NB4 (cell line): Measurements from ENCODE around the gene RPTOR.

Experiments
- POLR2A ChIP-seq: IDR thresholded peaks from 2 replicates; pipeline ENCODE4 v1.6.1; 2011; ENCODE audit warnings: mild to moderate bottlenecking; ENCODE audit not compliant: insufficient read length; ENCODE audit errors: extremely low read depth
- TF ChIP-seq, protein P1 (sequence below): IDR thresholded peaks from one replicate; pipeline ENCODE4 v1.5.1; 2012; ENCODE audit warnings: low read depth, low read length

DNA sequence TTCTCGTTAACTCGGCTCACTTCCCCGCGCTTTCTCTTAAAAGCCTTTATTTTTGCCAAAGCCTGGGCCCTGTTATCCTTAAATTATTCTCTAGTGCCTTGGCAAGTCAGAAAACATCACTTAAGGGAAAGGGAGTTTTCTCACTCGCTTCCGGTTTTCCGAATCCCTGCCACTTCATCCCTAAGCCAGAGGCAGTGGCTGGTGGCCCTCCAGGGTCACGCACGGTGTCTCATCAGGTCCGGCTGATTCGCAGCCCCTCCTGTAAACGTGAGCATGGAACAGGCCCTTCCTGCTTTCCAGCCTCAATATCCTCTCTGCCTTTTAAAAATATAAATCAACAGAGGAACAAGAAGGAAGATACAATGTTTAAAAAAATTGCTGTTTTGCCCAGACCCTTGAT, 304.5 kb downstream of the RPTOR start:
- TF ChIP-seq, protein P1, sequence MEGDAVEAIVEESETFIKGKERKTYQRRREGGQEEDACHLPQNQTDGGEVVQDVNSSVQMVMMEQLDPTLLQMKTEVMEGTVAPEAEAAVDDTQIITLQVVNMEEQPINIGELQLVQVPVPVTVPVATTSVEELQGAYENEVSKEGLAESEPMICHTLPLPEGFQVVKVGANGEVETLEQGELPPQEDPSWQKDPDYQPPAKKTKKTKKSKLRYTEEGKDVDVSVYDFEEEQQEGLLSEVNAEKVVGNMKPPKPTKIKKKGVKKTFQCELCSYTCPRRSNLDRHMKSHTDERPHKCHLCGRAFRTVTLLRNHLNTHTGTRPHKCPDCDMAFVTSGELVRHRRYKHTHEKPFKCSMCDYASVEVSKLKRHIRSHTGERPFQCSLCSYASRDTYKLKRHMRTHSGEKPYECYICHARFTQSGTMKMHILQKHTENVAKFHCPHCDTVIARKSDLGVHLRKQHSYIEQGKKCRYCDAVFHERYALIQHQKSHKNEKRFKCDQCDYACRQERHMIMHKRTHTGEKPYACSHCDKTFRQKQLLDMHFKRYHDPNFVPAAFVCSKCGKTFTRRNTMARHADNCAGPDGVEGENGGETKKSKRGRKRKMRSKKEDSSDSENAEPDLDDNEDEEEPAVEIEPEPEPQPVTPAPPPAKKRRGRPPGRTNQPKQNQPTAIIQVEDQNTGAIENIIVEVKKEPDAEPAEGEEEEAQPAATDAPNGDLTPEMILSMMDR, result no peak
- no peak for TF ChIP-seq POLR2A
